ENCODE measurements around the gene ARL5C. TPM values are rescaled to one million over a fixed set of nuclear protein-coding genes. Genes with fewer than 3 reads are reported as not detected.

ARL5C gene
- total RNA-seq, 2 donors from 2014 or later = not detected

- no peak for DNase-seq (ENCODE audit: low spot score)
- no peaks in the 10 kb centered on the region for H3K27me3 ChIP-seq
- no peak overlapping the region for H3K4me3 ChIP-seq
- TF ChIP-seq, protein P1, sequence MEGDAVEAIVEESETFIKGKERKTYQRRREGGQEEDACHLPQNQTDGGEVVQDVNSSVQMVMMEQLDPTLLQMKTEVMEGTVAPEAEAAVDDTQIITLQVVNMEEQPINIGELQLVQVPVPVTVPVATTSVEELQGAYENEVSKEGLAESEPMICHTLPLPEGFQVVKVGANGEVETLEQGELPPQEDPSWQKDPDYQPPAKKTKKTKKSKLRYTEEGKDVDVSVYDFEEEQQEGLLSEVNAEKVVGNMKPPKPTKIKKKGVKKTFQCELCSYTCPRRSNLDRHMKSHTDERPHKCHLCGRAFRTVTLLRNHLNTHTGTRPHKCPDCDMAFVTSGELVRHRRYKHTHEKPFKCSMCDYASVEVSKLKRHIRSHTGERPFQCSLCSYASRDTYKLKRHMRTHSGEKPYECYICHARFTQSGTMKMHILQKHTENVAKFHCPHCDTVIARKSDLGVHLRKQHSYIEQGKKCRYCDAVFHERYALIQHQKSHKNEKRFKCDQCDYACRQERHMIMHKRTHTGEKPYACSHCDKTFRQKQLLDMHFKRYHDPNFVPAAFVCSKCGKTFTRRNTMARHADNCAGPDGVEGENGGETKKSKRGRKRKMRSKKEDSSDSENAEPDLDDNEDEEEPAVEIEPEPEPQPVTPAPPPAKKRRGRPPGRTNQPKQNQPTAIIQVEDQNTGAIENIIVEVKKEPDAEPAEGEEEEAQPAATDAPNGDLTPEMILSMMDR (IDR thresholded peaks at IDR 0.05) = no peak
- H3K27ac ChIP-seq = no peak overlapping the region
- peaks cover 0 to 12% of the 10 kb centered on the region in 2 donors for H3K4me1 ChIP-seq
- no peaks in the 10 kb centered on the region for H3K9me3 ChIP-seq
- no peaks in the 10 kb centered on the region for H3K36me3 ChIP-seq
Measured at GRCh38 chr17:39108461-39109375, 57.2 kb downstream of the ARL5C start.

GRCh38 chr17:39107973-39108372 lies 58.0 kb downstream of the ARL5C start:
- Histone ChIP-seq H3K4me3 (no peak overlapping the region), H3K27me3 (no peaks in the 10 kb centered on the region), H3K27ac (no peak overlapping the region), H3K9me3 (no peaks in the 10 kb centered on the region), H3K36me3 (no peaks in the 10 kb centered on the region), H3K4me1 (peaks cover 0 to 12% of the 10 kb centered on the region in 2 donors)
- DNase-seq (ENCODE audit: low spot score) = no peak
- TF ChIP-seq, protein P1 (IDR thresholded peaks at IDR 0.05) = no peak

DNA sequence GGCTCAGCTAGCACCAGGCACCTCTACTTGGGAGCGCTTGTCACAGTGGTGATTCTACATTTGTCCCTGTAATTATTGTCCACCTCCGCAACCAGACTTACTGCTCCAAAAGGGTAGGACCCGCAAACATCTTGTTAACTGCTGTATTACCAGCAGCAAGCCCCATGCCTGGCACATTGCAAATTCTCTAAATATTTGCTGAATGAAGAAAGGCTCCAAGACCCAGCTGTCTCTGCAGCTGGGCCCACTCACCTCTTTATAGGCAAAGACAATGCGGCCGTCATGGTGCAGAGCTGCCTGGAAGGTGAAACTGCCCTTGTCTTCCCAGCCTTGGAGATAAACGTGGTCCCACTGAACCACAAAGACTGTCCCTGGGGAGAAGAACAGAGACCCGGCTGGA lies 58.8 kb downstream of the ARL5C start:
- Histone ChIP-seq H3K36me3 (no peaks in the 10 kb centered on the region), H3K9me3 (no peaks in the 10 kb centered on the region), H3K27me3 (no peaks in the 10 kb centered on the region), H3K4me1 (peaks cover 0 to 12% of the 10 kb centered on the region in 2 donors), H3K4me3 (no peak overlapping the region), H3K27ac (no peak overlapping the region)
- TF ChIP-seq, protein P1 (IDR thresholded peaks at IDR 0.05) = no peak
- DNase-seq (ENCODE audit: low spot score) = no peak

Other genes with a start within 250 kb of the ARL5C start
- not detected for gene FBXO47, start 198.8 kb downstream of the ARL5C start, total RNA-seq
- gene PLXDC1, start 14.5 kb downstream of the ARL5C start, total RNA-seq = 1 to 10 TPM; 4.6 to 9.3 TPM
- gene CACNB1, start 31.5 kb upstream of the ARL5C start, total RNA-seq = 10 to 100 TPM in 1 of 2 donors, 1 to 10 TPM in 1; 3.6 to 13.4 TPM
- gene RPL19, start 34.1 kb upstream of the ARL5C start, total RNA-seq = 1,000 to 10,000 TPM; 1,458 to 1,831 TPM
- 1 to 10 TPM in 1 of 2 donors, under 1 TPM in 1; 0.82 to 2.3 TPM for gene STAC2, start 59.8 kb upstream of the ARL5C start, total RNA-seq
- gene FBXL20, start 235.5 kb upstream of the ARL5C start, total RNA-seq = 1 to 10 TPM; 7.6 to 7.7 TPM